NCI-H2107 (cell line): ENCODE measurements around the gene NSA2.

ENCODE experiments used
- DNase-seq: peaks from one replicate; lab custom pipeline; 2025; lab: John Stamatoyannopoulos, UW

The NSA2 gene

DNA sequence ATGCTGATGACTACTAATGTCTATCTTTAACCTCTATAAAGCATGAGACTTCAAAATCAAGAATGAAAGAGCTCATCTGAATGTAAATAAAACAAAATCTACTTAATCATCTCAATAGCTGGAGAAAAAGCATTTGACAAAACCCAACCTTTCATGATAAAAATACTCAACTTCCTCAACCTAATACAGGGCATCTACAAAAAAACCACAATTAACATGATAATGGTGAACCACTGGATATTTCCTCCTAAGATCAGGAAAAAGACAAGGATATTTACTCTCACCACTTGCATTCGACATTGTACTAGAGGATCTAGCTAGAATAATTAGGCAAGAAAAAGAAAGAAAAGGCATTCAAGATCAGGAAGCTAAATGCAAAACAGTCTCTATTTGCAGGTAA is 49.8 kb downstream of the NSA2 start:
- no peak for DNase-seq

DNA sequence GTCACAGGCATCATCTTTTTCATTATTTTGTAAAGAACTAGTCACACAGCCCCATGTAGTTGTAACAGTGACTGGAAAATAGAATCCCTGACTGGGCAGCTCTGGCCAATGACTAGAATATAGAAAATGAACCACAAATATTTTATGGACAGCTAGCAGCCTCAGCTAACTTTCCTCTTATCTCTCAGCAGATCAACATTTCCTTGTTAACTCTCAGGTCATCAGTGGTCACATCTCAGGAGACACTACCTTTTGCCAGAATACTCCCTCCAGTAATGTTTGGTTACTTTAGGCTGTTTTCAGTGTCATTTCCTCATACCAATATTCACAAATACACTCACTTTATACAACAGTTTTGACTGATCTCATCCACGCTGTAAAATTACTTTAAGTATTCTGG is 55.2 kb downstream of the NSA2 start:
- DNase-seq, result no peak

DNA sequence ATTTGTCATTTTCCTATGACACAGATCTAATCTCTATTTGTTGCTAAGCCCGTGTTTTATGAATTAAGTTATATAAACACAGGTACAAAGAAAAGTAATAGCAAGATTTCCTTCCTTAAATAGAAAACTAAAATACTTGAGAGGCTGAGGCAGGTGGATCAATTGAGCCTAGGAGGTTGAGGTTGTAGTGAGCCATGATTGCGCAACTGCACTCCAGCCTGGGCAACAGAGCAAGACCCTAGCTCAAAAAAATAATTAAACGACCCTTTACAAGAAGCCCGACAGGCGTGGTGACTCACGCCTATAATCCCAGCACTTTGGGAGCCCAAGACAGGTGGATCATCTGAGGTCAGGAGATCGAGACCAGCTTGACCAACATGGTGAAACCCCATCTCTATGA is 62.4 kb downstream of the NSA2 start:
- no peak for DNase-seq
